Hepatocyte (in vitro differentiated cells): ENCODE data around the gene DUSP21. TPM values are rescaled to one million over a fixed set of nuclear protein-coding genes. Genes with fewer than 3 reads are reported as not detected.
"Not testable (repeated sequence)": the region's sequence is repeated elsewhere in the genome, so short reads cannot be mapped to it uniquely, and the experiment has no call there.

ENCODE experiments used
- DNase-seq: peaks from one replicate; pipeline ENCODE4 v3.0.0-alpha.2; 2016; ENCODE audit warnings: low spot score
- H2AFZ ChIP-seq: fragments of 200-600 bp; sonication (generic); 2 replicates; pipeline ENCODE4 v1.6.0; 2016; ENCODE audit warnings: antibody characterized with exemption, mild to moderate bottlenecking
- H3K27ac ChIP-seq: fragments of 200-600 bp; sonication (generic); 2 replicates; pipeline ENCODE4 v1.5.1; 2016; ENCODE audit warnings: mild to moderate bottlenecking
- H3K27me3 ChIP-seq: fragments of 200-600 bp; sonication (generic); 2 replicates; pipeline ENCODE4 v1.6.1; 2016
- H3K36me3 ChIP-seq: fragments of 200-600 bp; sonication (generic); replicated peaks from 2 replicates; pipeline ENCODE4 v1.5.1; 2016; ENCODE audit warnings: low read depth; ENCODE audit not compliant: insufficient read depth
- H3K4me1 ChIP-seq: fragments of 200-600 bp; sonication (generic); 2 replicates; pipeline ENCODE4 v1.5.1; 2016; ENCODE audit warnings: mild to moderate bottlenecking, moderate library complexity; ENCODE audit not compliant: insufficient read depth
- H3K4me2 ChIP-seq: fragments of 200-600 bp; sonication (generic); 2 replicates; pipeline ENCODE4 v1.6.0; 2016
- H3K4me3 ChIP-seq: fragments of 200-600 bp; sonication (generic); 2 replicates; pipeline ENCODE4 v1.5.1; 2016; ENCODE audit warnings: mild to moderate bottlenecking
- H3K79me2 ChIP-seq: fragments of 200-600 bp; sonication (generic); 2 replicates; pipeline ENCODE4 v1.6.0; 2017; ENCODE audit warnings: mild to moderate bottlenecking
- H3K9me2 ChIP-seq: fragments of 200-600 bp; sonication (generic); replicated peaks from 2 replicates; pipeline ENCODE4 v1.6.0; 2017; ENCODE audit warnings: mild to moderate bottlenecking; ENCODE audit not compliant: insufficient read depth
- H3K9me3 ChIP-seq: fragments of 200-600 bp; sonication (generic); 2 replicates; pipeline ENCODE4 v1.5.1; 2016; ENCODE audit warnings: low read depth, mild to moderate bottlenecking
- H4K20me1 ChIP-seq: fragments of 200-600 bp; sonication (generic); 2 replicates; pipeline ENCODE4 v1.6.0; 2016; ENCODE audit warnings: mild to moderate bottlenecking; ENCODE audit not compliant: insufficient read depth, poor library complexity, severe bottlenecking
- CTCF ChIP-seq: fragments of 200-600 bp; sonication (generic); IDR thresholded peaks from 2 replicates; pipeline ENCODE4 v1.5.1; 2016; ENCODE audit warnings: antibody characterized with exemption, mild to moderate bottlenecking; ENCODE audit not compliant: poor library complexity
- EZH2 ChIP-seq: fragments of 200-600 bp; sonication (generic); IDR thresholded peaks from 2 replicates; pipeline ENCODE4 v1.6.1; 2016; ENCODE audit warnings: antibody characterized with exemption, mild to moderate bottlenecking, borderline replicate concordance
- EZH2phosphoT487 ChIP-seq: fragments of 200-600 bp; sonication (generic); IDR thresholded peaks from one replicate; pipeline ENCODE4 v1.6.1; 2018; ENCODE audit warnings: antibody characterized with exemption, mild to moderate bottlenecking, low read depth, moderate library complexity; ENCODE audit not compliant: unreplicated experiment, severe bottlenecking
- WGBS: methylation state at CpG from one replicate; pipeline ENCODE4 v1.1.6; 2016; ENCODE audit warnings: low lambda C conversion rate; ENCODE audit errors: missing lambda C conversion rate; 5-methylcytosine and 5-hydroxymethylcytosine counted together
- polyA plus RNA-seq: library from polyadenylated mRNA; unstranded; fragments of >200 nt; fragmentation: Nextera tagmentation; extraction: Ambion mirVana; gene quantifications from 2 replicates; pipeline ENCODE4 v1.2.1, GENCODE V29; 2016
- total RNA-seq: library from RNA; depleted of rRNA; stranded (reverse); fragments of >200 nt; gene quantifications from 2 replicates; pipeline ENCODE4 v1.2.3, GENCODE V29; 2014

Gene DUSP21
- total and polyA plus RNA-seq, 2 experiments from 2014 or later = not detected

DNA sequence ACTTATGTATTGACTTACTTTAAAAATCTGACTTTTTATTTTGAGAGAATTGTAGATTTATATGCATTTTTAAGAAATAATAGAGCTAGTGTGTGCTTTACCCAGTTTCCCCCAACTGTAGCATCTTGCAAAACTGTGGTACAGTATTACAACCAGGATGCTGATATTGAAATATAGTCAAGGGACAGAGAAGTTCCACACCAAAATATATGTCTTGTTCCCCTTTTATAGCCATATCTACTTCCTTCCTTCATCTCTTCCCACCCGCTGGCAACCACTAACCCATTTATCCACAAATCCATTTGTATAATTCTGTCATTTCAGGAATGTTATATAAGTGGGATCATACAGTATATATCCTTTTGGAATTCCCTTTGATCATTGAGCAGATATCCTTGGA lies 46.0 kb downstream of the DUSP21 start:
- WGBS = 62% methylated on average over 1 of the region's 1 CpG
- Histone ChIP-seq H3K9me2 (no peaks in the 10 kb centered on the region), H2AFZ (no peak overlapping the region), H4K20me1 (peaks cover 64% of the 10 kb centered on the region), H3K9me3 (peaks cover 6% of the 10 kb centered on the region), H3K4me3 (no peak overlapping the region), H3K27ac (no peak overlapping the region), H3K79me2 (peaks cover 99% of the 10 kb centered on the region), H3K4me1 (no peaks in the 10 kb centered on the region), H3K27me3 (no peaks in the 10 kb centered on the region), H3K4me2 (no peak overlapping the region), H3K36me3 (no peaks in the 10 kb centered on the region)
- DNase-seq = no peak
- no peak for TF ChIP-seq EZH2phosphoT487
- TF ChIP-seq CTCF = no peak
- no peak for TF ChIP-seq EZH2

GRCh38 chrX:44890247-44890646 lies 46.4 kb downstream of the DUSP21 start:
- WGBS = 76% methylated on average over 3 of the region's 3 CpGs

GRCh38 chrX:44890687-44891086 lies 46.9 kb downstream of the DUSP21 start:
- WGBS = 87% methylated on average over 10 of the region's 10 CpGs
- Histone ChIP-seq H3K79me2 (peaks cover 99% of the 10 kb centered on the region), H3K9me3 (peaks cover 11% of the 10 kb centered on the region), H4K20me1 (peaks cover 63% of the 10 kb centered on the region)
- not testable (repeated sequence) for H3K4me3 ChIP-seq, H3K27me3 ChIP-seq, H3K4me1 ChIP-seq, DNase-seq, H3K27ac ChIP-seq, H3K9me2 ChIP-seq, H3K36me3 ChIP-seq, H3K4me2 ChIP-seq, H2AFZ ChIP-seq

More at GRCh38 chrX:44890247-44890646, 46.4 kb downstream of the DUSP21 start:
- Histone ChIP-seq H3K9me2 (no peaks in the 10 kb centered on the region), H3K36me3 (no peaks in the 10 kb centered on the region), H3K79me2 (peaks cover 99% of the 10 kb centered on the region), H3K27me3 (no peaks in the 10 kb centered on the region), H2AFZ (no peak overlapping the region), H3K9me3 (peaks cover 7% of the 10 kb centered on the region), H3K4me3 (no peak overlapping the region), H3K27ac (no peak overlapping the region), H3K4me1 (no peaks in the 10 kb centered on the region), H4K20me1 (peaks cover 64% of the 10 kb centered on the region), H3K4me2 (no peak overlapping the region)
- DNase-seq = no peak
- TF ChIP-seq EZH2phosphoT487 (no peak), EZH2 (no peak), CTCF (no peak)

GRCh38 chrX:44891642-44892041 lies 47.8 kb downstream of the DUSP21 start:
- Histone ChIP-seq H2AFZ (no peak overlapping the region), H3K9me3 (peaks cover 13% of the 10 kb centered on the region), H3K4me3 (no peak overlapping the region), H3K27ac (no peak overlapping the region), H3K9me2 (no peaks in the 10 kb centered on the region), H3K4me1 (no peaks in the 10 kb centered on the region), H4K20me1 (peaks cover 58% of the 10 kb centered on the region), H3K4me2 (no peak overlapping the region), H3K36me3 (no peaks in the 10 kb centered on the region), H3K27me3 (no peaks in the 10 kb centered on the region), H3K79me2 (peaks cover 99% of the 10 kb centered on the region)
- WGBS = 91% methylated on average over 6 of the region's 6 CpGs
- no peak for DNase-seq
- no peak for TF ChIP-seq EZH2phosphoT487

Other genes starting within 250 kb of the DUSP21 start
- 46.2 and 55.7 TPM in 2 replicates for gene KDM6A, start 29.2 kb downstream of the DUSP21 start, total RNA-seq
- 13.7 and 20.8 TPM in 2 replicates for gene KDM6A, start 29.2 kb downstream of the DUSP21 start, polyA plus RNA-seq